HepG2 (cell line): ENCODE data around the gene CD8A.

Experiments used
- TF ChIP-seq, protein P1 (sequence below): sonication (generic); formaldehyde crosslinking; IDR thresholded peaks from 2 replicates; pipeline ENCODE4 v1.4.0; 2020; ENCODE audit warnings: missing genetic modification reagents
- TF ChIP-seq, protein P2 (sequence below): fragments of 450-650 bp; IDR thresholded peaks from 2 replicates; pipeline ENCODE4 v1.6.1; 2016

GRCh38 chr2:86774862-86775261, 15.9 kb downstream of the CD8A start:
- TF ChIP-seq, protein P1, sequence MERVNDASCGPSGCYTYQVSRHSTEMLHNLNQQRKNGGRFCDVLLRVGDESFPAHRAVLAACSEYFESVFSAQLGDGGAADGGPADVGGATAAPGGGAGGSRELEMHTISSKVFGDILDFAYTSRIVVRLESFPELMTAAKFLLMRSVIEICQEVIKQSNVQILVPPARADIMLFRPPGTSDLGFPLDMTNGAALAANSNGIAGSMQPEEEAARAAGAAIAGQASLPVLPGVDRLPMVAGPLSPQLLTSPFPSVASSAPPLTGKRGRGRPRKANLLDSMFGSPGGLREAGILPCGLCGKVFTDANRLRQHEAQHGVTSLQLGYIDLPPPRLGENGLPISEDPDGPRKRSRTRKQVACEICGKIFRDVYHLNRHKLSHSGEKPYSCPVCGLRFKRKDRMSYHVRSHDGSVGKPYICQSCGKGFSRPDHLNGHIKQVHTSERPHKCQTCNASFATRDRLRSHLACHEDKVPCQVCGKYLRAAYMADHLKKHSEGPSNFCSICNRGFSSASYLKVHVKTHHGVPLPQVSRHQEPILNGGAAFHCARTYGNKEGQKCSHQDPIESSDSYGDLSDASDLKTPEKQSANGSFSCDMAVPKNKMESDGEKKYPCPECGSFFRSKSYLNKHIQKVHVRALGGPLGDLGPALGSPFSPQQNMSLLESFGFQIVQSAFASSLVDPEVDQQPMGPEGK (CRISPR knock-in tag) = no peak
- TF ChIP-seq, protein P2, sequence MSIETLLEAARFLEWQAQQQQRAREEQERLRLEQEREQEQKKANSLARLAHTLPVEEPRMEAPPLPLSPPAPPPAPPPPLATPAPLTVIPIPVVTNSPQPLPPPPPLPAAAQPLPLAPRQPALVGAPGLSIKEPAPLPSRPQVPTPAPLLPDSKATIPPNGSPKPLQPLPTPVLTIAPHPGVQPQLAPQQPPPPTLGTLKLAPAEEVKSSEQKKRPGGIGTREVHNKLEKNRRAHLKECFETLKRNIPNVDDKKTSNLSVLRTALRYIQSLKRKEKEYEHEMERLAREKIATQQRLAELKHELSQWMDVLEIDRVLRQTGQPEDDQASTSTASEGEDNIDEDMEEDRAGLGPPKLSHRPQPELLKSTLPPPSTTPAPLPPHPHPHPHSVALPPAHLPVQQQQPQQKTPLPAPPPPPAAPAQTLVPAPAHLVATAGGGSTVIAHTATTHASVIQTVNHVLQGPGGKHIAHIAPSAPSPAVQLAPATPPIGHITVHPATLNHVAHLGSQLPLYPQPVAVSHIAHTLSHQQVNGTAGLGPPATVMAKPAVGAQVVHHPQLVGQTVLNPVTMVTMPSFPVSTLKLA = no peak
